Neuron (in vitro differentiated cells): ENCODE measurements around the gene CHST15.

Experiments
- H2AFZ ChIP-seq: one replicate; pipeline ENCODE4 v1.6.1; 2013; ENCODE audit warnings: low read depth, mild to moderate bottlenecking, inconsistent platforms, low read length, moderate library complexity
- H3K27me3 ChIP-seq: one replicate; pipeline ENCODE4 v1.6.1; 2013; ENCODE audit warnings: low read length; ENCODE audit not compliant: insufficient read depth
- H3K36me3 ChIP-seq: one replicate; pipeline ENCODE4 v1.6.1; 2013; ENCODE audit warnings: low read length; ENCODE audit not compliant: insufficient read depth
- H3K4me1 ChIP-seq: one replicate; pipeline ENCODE4 v1.6.1; 2013; ENCODE audit warnings: low read length; ENCODE audit not compliant: insufficient read depth
- H3K4me3 ChIP-seq: 2 replicates; pipeline ENCODE4 v1.5.1; 2013; ENCODE audit warnings: mild to moderate bottlenecking, low read length, moderate library complexity
- H3K9me3 ChIP-seq: one replicate; pipeline ENCODE4 v1.6.1; 2013; ENCODE audit warnings: low read length

Gene CHST15

DNA sequence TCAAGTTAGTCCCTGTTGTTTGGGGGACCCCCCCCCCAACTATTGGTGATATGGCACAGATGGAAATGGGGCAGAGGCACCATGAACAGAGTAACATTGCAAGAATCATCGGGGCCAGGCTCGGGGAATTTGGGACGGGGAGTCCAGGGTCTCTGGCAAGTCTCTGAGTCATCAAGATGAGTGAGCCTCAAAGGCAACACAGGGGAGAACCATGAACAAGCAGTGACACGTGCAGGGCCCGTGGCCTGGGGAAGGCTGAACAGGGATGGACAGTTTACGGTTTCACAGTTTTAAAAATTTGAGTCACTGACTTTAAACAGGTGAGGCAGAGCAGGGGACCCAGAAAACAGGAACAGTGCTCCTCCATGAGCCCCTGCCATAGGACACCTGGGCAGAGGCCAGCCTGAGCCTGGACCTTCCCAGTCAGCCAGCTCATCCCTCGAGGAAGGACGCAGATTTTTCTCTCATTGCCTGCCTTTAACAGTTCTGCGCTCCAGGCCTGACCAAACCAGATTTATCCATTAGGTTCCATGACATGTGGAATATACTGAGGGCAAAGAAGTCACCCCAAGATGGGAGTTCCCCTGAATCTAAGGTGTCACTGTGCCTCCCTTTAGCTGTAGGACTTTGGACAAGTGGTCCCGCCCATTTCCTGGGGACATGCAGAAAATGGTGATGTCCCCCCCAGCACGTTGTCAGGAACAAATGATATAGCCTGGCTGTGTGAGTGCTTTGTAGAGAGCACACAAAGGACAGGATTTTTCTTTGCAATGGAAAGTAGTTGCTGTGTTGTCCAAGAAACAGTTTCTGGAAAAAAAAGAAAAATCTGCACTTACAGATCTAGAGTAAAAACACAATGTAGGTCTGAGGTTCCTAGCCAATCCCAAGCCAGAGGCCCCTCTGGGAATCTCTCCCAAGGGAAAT lies 23.8 kb downstream of the CHST15 start:
- H3K27me3 ChIP-seq, result no peaks in the 10 kb centered on the region

GRCh38 chr10:124068929-124069328 lies 24.5 kb downstream of the CHST15 start:
- Histone ChIP-seq H3K27me3 (no peaks in the 10 kb centered on the region), H2AFZ (no peak overlapping the region), H3K4me3 (no peak overlapping the region), H3K36me3 (no peaks in the 10 kb centered on the region), H3K4me1 (peaks cover 32% of the 10 kb centered on the region), H3K9me3 (no peaks in the 10 kb centered on the region)

More for the DNA sequence above, 23.8 kb downstream of the CHST15 start:
- no peaks in the 10 kb centered on the region for H3K36me3 ChIP-seq
- H2AFZ ChIP-seq, result no peak overlapping the region
- H3K9me3 ChIP-seq, result no peaks in the 10 kb centered on the region
- no peak overlapping the region for H3K4me3 ChIP-seq
- H3K4me1 ChIP-seq, result peaks cover 37% of the 10 kb centered on the region

DNA sequence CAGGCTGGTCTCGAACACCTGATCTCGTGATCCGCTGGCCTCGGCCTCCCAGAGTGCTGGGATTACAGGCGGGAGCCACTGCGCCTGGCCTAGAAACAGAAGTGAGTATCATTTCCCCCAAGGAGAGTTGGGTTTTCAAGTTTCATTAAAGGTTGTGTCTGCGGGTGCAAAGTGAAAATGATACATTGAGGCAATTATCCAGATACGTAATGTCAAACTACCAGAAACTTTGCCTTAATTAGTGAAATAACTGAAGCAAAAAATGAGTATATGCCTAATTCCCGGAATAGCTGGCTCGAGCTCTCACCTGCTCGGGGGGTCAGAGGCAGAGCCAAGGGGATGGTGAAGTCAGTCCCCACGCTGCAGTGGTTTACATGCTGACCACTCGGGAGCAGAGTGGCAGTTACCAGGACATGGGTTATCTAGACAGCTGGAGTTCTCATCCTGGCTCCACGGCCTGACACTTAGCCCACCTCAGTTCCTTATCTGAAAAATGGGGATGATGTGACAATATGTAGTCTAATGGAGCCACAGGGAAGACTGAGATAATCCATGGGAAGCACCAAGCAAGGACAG lies 25.5 kb downstream of the CHST15 start:
- H3K27me3 ChIP-seq, result no peaks in the 10 kb centered on the region
- no peaks in the 10 kb centered on the region for H3K9me3 ChIP-seq
- H2AFZ ChIP-seq, result no peak overlapping the region
- no peaks in the 10 kb centered on the region for H3K36me3 ChIP-seq
- peaks cover 32% of the 10 kb centered on the region for H3K4me1 ChIP-seq
- no peak overlapping the region for H3K4me3 ChIP-seq

DNA sequence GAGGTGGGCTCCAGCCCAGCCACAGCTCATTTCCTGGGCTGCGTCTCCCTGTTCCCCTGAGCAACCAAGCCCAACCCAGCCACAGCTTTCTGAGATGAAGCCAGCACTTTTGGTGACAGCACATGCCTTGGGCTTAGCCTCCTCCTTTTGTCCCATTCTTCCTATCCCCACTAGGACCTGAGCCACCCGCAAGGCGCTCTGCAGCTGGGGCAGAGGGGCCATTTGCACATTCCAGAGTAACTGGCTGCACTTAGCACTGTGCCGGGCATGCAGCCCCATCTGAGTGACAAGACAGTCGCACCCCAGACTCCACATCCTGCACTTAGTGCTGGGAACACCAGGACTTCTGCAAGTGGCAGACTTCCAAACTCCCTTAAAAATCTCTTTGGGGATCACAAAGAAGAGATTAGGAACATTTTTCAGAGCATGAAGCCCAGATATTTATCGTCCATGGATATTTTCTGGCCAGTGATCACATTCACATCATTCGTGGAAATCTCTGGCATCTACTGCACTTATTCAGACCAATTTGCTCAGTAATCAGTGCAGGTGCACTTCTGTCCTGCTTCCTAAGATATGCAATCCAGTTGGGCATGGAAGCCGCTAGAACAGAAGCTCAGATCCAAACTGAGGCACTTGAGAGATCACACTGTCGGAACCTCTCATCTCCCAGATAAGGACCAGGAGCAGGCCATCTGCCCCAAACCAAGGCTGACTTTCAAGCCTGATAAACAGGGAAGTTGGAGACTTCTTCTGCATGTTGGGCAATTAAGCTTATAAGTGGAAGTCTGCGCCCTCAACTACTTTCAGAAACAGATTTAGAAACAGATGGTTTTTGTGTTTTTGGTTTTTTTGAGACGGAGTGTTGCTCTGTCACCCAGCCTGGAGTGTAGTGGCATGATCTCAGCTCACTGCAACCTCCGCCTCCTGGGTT lies 26.4 kb downstream of the CHST15 start:
- Histone ChIP-seq H2AFZ (no peak overlapping the region), H3K9me3 (no peaks in the 10 kb centered on the region), H3K36me3 (no peaks in the 10 kb centered on the region), H3K4me1 (peaks cover 32% of the 10 kb centered on the region), H3K27me3 (no peaks in the 10 kb centered on the region), H3K4me3 (no peak overlapping the region)

GRCh38 chr10:124066126-124066700 lies 27.2 kb downstream of the CHST15 start:
- H3K4me3 ChIP-seq, result no peak overlapping the region
- H3K9me3 ChIP-seq, result no peaks in the 10 kb centered on the region
- H2AFZ ChIP-seq, result no peak overlapping the region
- H3K36me3 ChIP-seq, result no peaks in the 10 kb centered on the region
- no peaks in the 10 kb centered on the region for H3K27me3 ChIP-seq
- H3K4me1 ChIP-seq, result peaks cover 32% of the 10 kb centered on the region

DNA sequence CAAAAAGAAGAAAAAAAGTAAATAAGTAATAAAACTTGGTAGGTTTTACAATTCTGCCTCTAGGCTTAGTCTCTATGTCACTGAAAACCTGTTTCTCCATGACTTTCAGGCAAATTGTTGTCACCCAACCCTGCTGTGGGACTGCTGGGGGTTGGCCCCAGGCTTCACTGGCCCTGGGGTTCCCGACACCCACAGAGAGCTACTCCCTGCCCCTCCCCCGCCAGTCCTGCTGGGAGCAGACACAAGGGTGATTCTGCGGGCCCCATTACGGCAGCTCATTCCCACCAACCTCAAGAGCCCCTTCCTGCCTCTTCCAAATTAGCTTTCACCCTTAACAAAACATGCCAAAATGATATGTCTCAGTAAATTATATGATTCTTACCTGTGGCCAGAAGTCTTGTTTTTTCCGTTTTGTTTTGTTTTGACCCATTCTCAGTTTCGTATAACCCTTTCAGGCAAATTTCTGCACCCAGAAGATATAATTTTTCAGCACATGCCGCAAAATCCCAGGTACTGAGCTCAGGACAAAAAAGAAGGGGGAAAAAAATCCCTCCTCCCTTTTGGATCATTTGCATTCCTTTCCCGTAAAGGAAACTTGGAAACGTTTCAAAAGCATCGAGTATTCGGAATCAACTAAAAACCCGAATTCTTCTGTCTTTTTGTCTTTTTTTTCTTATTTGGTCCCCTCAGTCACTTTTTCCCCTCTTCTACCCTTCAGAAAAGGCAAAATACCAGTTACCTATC lies 27.8 kb downstream of the CHST15 start:
- no peak overlapping the region for H2AFZ ChIP-seq

DNA sequence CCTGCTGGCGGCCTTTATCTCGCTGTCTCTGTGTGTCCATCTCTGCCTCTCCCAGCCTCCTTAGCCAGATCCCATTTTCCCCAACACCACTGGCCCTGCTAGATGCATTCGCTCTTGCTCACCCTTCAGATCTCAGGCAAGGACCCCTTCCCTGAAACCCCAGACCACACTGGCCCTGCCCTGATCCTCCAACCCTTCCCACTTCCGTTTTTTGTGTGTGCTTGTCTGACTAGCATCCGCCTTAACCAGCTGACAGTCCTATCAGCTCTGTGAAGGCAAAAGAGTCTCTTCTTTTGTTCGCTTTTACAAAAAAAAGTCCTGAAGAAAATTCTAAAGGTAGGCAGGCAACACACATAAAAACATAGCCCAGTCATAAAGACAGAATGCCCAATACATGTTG lies 28.7 kb downstream of the CHST15 start:
- Histone ChIP-seq H3K27me3 (no peaks in the 10 kb centered on the region), H3K9me3 (no peaks in the 10 kb centered on the region), H3K4me3 (no peak overlapping the region), H3K4me1 (peaks cover 23% of the 10 kb centered on the region), H3K36me3 (no peaks in the 10 kb centered on the region), H2AFZ (no peak overlapping the region)

More for the DNA sequence above, 27.8 kb downstream of the CHST15 start:
- Histone ChIP-seq H3K36me3 (no peaks in the 10 kb centered on the region), H3K4me3 (no peak overlapping the region), H3K27me3 (no peaks in the 10 kb centered on the region), H3K4me1 (peaks cover 30% of the 10 kb centered on the region), H3K9me3 (no peaks in the 10 kb centered on the region)

DNA sequence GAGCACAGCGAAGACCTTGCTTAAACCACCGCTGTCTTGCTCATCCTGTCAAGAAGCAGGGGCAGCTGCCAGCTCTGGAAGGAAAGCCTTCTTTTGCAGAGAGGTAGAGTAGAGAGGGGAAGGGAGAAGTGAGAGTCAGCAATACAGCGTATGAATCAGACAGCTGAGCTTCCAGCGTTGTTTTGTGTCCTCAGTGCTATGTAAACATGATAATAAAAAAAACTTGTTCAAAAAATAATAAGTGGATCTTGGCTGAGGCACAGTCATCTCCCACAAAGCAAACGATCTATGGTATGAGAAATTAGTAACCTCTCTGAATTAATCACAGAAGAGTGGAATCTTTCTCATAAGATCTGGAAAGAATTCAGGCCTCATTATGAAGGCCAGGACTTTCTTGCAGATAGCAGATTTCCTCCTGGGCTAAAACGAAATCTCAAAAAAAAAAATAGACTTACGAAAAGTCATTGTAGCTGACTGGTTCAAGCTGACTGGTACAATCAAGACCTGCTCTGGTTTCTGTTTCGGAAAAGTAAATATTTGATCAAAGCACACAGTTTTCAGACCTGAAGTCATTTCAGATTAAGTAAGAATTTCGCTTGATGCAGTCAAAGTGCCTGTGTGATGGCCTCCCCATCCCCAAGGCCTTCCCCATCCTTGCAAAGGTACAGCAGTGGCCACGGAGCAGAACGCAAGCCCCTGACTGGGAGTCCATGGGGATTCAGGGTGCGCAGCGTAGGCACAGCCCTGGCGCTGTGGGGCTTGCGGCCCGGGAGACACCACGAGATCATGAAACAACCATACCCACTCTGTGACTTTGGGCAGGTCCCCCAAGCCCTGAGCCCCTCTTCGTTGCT lies 29.4 kb downstream of the CHST15 start:
- Histone ChIP-seq H3K9me3 (no peaks in the 10 kb centered on the region), H3K4me1 (peaks cover 20% of the 10 kb centered on the region), H2AFZ (no peak overlapping the region), H3K36me3 (no peaks in the 10 kb centered on the region), H3K4me3 (no peak overlapping the region), H3K27me3 (no peaks in the 10 kb centered on the region)

DNA sequence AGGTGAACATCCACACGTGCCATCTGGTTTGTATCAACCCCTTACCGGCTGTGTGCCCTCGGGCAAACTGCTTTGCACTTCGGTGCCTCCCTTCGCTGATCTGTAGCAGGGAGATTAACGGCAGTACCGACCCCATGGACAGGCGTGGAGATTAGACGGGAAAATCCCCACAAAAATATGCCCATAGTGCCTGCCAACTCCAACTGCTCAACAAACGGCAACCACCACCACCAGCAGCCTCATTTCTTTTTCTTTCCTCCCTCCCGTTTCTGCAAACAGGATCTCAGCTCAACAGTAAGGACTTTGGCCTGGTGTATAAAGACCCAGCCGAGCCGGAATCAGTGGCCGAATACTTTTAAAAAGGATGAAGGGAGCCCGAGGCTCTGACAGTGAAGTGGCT lies 31.0 kb downstream of the CHST15 start:
- Histone ChIP-seq H3K4me3 (no peak overlapping the region), H2AFZ (no peak overlapping the region), H3K9me3 (no peaks in the 10 kb centered on the region), H3K4me1 (peaks cover 13% of the 10 kb centered on the region), H3K36me3 (no peaks in the 10 kb centered on the region), H3K27me3 (no peaks in the 10 kb centered on the region)

DNA sequence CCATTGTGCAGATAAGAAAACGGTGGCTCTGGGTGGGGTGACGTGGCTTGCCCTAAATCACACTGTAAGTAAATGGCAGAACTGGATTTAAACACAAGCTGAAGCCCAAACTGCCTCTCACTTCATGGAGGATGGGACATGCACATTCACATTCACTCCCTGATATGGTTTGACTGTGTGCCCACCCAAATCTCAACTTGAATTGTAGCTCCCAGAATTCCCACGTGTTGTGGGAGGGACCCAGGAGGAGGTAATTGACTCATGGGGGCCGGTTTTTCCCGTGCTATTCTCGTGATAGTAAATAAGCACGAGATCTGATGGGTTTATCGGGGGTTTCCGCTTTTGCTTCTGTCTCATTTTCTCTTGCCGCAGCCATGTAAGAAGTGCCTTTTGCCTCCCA lies 32.4 kb downstream of the CHST15 start:
- H2AFZ ChIP-seq, result no peak overlapping the region
- H3K36me3 ChIP-seq, result no peaks in the 10 kb centered on the region
- peaks cover 5% of the 10 kb centered on the region for H3K4me1 ChIP-seq
- no peak overlapping the region for H3K4me3 ChIP-seq
- no peaks in the 10 kb centered on the region for H3K9me3 ChIP-seq
- H3K27me3 ChIP-seq, result no peaks in the 10 kb centered on the region

GRCh38 chr10:124060148-124060720 lies 33.2 kb downstream of the CHST15 start:
- peaks cover 5% of the 10 kb centered on the region for H3K4me1 ChIP-seq
- no peak overlapping the region for H3K4me3 ChIP-seq
- H3K27me3 ChIP-seq, result no peaks in the 10 kb centered on the region
- H3K9me3 ChIP-seq, result no peaks in the 10 kb centered on the region
- no peak overlapping the region for H2AFZ ChIP-seq
- H3K36me3 ChIP-seq, result no peaks in the 10 kb centered on the region
